ENCODE results near the gene LRRK1.

DNA sequence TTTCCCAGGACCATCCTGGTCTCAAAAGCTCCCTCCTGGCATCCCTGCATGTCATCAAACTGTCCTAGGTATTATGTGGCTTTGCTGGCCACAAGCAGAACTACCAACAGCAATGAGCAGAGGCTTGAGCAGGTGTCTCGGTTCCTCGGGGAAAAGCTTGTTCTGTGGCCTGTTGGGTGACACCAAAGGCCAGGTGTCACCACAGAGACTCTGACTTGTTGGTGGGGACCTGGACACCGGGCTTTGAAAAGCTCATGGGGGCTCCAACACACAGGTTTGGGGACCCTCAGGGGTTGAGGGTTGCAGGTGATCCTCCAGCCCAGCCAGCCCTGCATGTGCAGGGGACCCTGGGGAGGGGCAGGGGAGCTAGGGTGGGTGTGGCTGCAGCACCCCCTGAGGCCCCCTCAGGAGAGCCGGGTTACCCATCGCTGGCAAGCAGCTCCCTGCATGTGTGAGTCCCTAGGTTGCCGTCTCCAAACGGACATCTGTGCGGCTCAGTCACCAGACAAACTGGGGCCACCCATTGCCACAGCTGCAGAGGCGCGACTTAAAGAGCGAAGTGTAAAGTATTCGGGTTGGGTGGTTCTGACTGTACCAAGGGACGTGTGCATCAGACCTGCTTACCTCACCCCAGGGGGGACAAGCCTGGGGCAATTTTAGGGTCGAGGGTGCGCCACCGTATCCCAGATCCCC, 192.6 kb downstream of the LRRK1 start:
- TF ChIP-seq EZH2 (IDR thresholded peaks at IDR 0.05; ENCODE audit: low read length) = no peak
- TF ChIP-seq, protein P1, sequence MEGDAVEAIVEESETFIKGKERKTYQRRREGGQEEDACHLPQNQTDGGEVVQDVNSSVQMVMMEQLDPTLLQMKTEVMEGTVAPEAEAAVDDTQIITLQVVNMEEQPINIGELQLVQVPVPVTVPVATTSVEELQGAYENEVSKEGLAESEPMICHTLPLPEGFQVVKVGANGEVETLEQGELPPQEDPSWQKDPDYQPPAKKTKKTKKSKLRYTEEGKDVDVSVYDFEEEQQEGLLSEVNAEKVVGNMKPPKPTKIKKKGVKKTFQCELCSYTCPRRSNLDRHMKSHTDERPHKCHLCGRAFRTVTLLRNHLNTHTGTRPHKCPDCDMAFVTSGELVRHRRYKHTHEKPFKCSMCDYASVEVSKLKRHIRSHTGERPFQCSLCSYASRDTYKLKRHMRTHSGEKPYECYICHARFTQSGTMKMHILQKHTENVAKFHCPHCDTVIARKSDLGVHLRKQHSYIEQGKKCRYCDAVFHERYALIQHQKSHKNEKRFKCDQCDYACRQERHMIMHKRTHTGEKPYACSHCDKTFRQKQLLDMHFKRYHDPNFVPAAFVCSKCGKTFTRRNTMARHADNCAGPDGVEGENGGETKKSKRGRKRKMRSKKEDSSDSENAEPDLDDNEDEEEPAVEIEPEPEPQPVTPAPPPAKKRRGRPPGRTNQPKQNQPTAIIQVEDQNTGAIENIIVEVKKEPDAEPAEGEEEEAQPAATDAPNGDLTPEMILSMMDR (optimal IDR thresholded peaks at IDR 0.05 in 1 of 3, IDR thresholded peaks at IDR 0.05 in 1 of 3, conservative IDR thresholded peaks at IDR 0.05 in 1 of 3; ENCODE audit: extremely low read depth in 1 of 3, insufficient read depth in 2 of 3, low read length in 3 of 3) = no peak
